Stomach (tissue), 4 donors: ENCODE results near the gene FKBP7.

Experiments used
- POLR2A ChIP-seq, 4 donors: fragments of 450-650 bp; IDR thresholded peaks; one replicate each; pipeline ENCODE4 v1.6.1; 2016; ENCODE audit warnings: antibody characterized with exemption in 4 of 4, control low read depth in 2 of 4, mild to moderate bottlenecking in 1 of 4, moderate library complexity in 1 of 4
- POLR2AphosphoS5 ChIP-seq, 3 donors: sonication (generic); formaldehyde crosslinking; IDR thresholded peaks; one replicate each; pipeline ENCODE4 v1.6.1; 2016; ENCODE audit warnings: antibody characterized with exemption in 3 of 3
- TF ChIP-seq, protein P1 (sequence below), 7 experiments: fragments of 450-650 bp in 4 of 7; fragments of 200-600 bp in 3 of 7; sonication (generic) in 3 of 7; IDR thresholded peaks; one replicate each; pipeline ENCODE4 v1.5.1; 2016 to 2019; ENCODE audit warnings: antibody characterized with exemption in 7 of 7, control low read depth in 2 of 7, mild to moderate bottlenecking in 1 of 7

DNA sequence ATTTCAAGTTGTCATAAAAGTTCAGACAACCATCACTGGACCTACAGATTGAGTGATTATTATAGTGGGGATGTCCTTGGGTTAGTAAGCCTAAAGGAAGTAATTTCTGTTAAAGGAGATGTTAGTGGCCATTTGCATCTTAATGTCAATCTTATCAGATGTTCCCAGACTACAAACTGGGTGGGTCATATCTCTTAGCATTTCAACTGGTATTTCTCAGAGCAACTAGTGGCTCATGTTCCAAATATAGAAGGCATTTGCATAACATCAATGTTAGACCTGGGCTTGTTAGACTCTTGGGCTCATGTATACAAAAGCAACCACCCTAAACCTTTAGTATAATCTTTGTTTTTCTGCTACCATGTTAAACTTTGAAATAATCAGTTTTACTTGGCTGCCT is 19.7 kb upstream of the FKBP7 start:
- TF ChIP-seq, protein P1, sequence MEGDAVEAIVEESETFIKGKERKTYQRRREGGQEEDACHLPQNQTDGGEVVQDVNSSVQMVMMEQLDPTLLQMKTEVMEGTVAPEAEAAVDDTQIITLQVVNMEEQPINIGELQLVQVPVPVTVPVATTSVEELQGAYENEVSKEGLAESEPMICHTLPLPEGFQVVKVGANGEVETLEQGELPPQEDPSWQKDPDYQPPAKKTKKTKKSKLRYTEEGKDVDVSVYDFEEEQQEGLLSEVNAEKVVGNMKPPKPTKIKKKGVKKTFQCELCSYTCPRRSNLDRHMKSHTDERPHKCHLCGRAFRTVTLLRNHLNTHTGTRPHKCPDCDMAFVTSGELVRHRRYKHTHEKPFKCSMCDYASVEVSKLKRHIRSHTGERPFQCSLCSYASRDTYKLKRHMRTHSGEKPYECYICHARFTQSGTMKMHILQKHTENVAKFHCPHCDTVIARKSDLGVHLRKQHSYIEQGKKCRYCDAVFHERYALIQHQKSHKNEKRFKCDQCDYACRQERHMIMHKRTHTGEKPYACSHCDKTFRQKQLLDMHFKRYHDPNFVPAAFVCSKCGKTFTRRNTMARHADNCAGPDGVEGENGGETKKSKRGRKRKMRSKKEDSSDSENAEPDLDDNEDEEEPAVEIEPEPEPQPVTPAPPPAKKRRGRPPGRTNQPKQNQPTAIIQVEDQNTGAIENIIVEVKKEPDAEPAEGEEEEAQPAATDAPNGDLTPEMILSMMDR (IDR thresholded peaks at IDR 0.05) = no peak
- no peak for TF ChIP-seq POLR2A (IDR thresholded peaks at IDR 0.05)
- TF ChIP-seq POLR2AphosphoS5 (IDR thresholded peaks at IDR 0.05) = no peak
